ENCODE results near the gene SDK1. TPM values are rescaled to one million over a fixed set of nuclear protein-coding genes. Genes with fewer than 3 reads are reported as not detected.

SDK1 gene
- total RNA-seq, 6 experiments from 2014 or later, result not detected

GRCh38 chr7:3712841-3713240 lies 411.8 kb downstream of the SDK1 start:
- Mint-ChIP-seq H3K36me3 (ENCODE audit: low read depth) (no peaks in the 10 kb centered on the region), H3K4me1 (ENCODE audit: low read depth) (no peaks in the 10 kb centered on the region), H3K27ac (no peak overlapping the region), H3K4me3 (no peak overlapping the region), H3K9me3 (peaks cover 66% of the 10 kb centered on the region), H3K27me3 (ENCODE audit: insufficient read depth) (no peaks in the 10 kb centered on the region)
- TF ChIP-seq, protein P1, sequence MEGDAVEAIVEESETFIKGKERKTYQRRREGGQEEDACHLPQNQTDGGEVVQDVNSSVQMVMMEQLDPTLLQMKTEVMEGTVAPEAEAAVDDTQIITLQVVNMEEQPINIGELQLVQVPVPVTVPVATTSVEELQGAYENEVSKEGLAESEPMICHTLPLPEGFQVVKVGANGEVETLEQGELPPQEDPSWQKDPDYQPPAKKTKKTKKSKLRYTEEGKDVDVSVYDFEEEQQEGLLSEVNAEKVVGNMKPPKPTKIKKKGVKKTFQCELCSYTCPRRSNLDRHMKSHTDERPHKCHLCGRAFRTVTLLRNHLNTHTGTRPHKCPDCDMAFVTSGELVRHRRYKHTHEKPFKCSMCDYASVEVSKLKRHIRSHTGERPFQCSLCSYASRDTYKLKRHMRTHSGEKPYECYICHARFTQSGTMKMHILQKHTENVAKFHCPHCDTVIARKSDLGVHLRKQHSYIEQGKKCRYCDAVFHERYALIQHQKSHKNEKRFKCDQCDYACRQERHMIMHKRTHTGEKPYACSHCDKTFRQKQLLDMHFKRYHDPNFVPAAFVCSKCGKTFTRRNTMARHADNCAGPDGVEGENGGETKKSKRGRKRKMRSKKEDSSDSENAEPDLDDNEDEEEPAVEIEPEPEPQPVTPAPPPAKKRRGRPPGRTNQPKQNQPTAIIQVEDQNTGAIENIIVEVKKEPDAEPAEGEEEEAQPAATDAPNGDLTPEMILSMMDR (IDR thresholded peaks at IDR 0.05), result no peak
- DNase-seq, result no peak

- peaks cover 45% of the 10 kb centered on the region for H3K9me3 Mint-ChIP-seq
Observed at GRCh38 chr7:3721422-3721821, 420.4 kb downstream of the SDK1 start.

GRCh38 chr7:3722396-3722922 lies 421.4 kb downstream of the SDK1 start:
- H3K27me3 Mint-ChIP-seq (ENCODE audit: insufficient read depth), result no peaks in the 10 kb centered on the region
- TF ChIP-seq, protein P1 (IDR thresholded peaks at IDR 0.05), result no peak
- no peak overlapping the region for H3K27ac Mint-ChIP-seq
- no peak overlapping the region for H3K4me3 Mint-ChIP-seq
- no peak for DNase-seq
- no peaks in the 10 kb centered on the region for H3K36me3 Mint-ChIP-seq (ENCODE audit: low read depth)
- H3K9me3 Mint-ChIP-seq, result peaks cover 45% of the 10 kb centered on the region
- H3K4me1 Mint-ChIP-seq (ENCODE audit: low read depth), result no peaks in the 10 kb centered on the region

More at GRCh38 chr7:3721422-3721821, 420.4 kb downstream of the SDK1 start:
- TF ChIP-seq, protein P1 (IDR thresholded peaks at IDR 0.05), result no peak
- no peaks in the 10 kb centered on the region for H3K36me3 Mint-ChIP-seq (ENCODE audit: low read depth)
- H3K4me3 Mint-ChIP-seq, result no peak overlapping the region
- no peaks in the 10 kb centered on the region for H3K4me1 Mint-ChIP-seq (ENCODE audit: low read depth)
- no peaks in the 10 kb centered on the region for H3K27me3 Mint-ChIP-seq (ENCODE audit: insufficient read depth)
- no peak for DNase-seq
- no peak overlapping the region for H3K27ac Mint-ChIP-seq

DNA sequence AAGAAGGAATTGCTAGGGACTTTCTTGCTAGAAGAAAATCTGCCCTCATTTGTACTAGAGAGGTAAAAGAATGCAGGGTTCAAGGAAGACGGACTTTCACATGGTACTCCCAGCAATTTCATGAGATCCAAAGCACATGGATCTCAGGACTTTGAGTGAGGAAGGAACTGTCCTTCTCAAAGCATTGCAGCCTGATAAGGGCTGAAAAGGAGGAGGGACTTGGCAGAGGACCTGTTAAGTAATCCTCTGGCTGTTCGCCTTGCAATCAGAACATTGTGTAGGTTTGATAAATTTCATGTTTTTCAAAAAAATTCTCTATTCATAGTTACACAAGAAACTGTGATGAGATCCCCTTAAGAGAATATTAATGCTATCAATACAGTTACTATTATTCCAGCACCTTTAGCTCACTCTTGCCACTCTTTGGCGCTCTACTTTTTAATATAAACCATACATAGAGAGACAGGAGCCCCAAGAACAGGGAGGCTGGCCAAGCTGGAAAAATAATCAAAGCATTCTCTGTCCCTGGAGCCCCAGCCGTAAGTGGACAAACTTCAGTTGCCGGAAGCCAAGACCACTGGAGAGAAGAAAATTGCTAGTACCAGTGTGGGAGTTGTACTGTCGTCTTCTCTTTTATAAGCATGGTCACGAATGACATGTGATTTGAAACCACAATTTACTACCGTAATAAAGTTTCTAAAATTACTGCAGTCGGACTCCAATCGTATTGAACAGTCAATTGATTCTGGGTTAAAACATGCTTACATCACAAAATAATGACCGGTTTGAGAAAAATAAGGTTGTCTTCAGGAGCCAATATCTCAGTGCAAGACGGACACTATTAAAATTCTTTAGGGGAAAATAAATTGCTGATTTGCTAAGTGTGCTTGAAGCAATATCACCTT lies 424.4 kb downstream of the SDK1 start:
- Mint-ChIP-seq H3K27me3 (ENCODE audit: insufficient read depth) (no peaks in the 10 kb centered on the region), H3K27ac (no peak overlapping the region), H3K4me3 (no peak overlapping the region), H3K36me3 (ENCODE audit: low read depth) (peaks cover 7% of the 10 kb centered on the region; the same call in 1 of the 2 replicates), H3K9me3 (peaks cover 50% of the 10 kb centered on the region), H3K4me1 (ENCODE audit: low read depth) (no peaks in the 10 kb centered on the region)
- no peak for DNase-seq
- TF ChIP-seq, protein P1 (IDR thresholded peaks at IDR 0.05), result no peak

- no peak overlapping the region for H3K27ac Mint-ChIP-seq
- no peaks in the 10 kb centered on the region for H3K27me3 Mint-ChIP-seq (ENCODE audit: insufficient read depth)
- DNase-seq, result no peak
- H3K9me3 Mint-ChIP-seq, result peaks cover 58% of the 10 kb centered on the region
- H3K4me1 Mint-ChIP-seq (ENCODE audit: low read depth), result no peaks in the 10 kb centered on the region
- H3K4me3 Mint-ChIP-seq, result no peak overlapping the region
- TF ChIP-seq, protein P1 (IDR thresholded peaks at IDR 0.05), result no peak
- H3K36me3 Mint-ChIP-seq (ENCODE audit: low read depth), result peaks cover 7% of the 10 kb centered on the region; the same call in 1 of the 2 replicates
Observed at GRCh38 chr7:3730276-3730675, 429.2 kb downstream of the SDK1 start.
